WTC11 (cell line): ENCODE results near the gene ZNF627.
"Not testable (repeated sequence)": the region's sequence is repeated elsewhere in the genome, so short reads cannot be mapped to it uniquely, and the experiment has no call there.

Experiments
- FOXP1 ChIP-seq: sonication (generic); formaldehyde crosslinking; IDR thresholded peaks from 2 replicates; pipeline ENCODE4 v1.8.0; 2022; ENCODE audit warnings: missing genetic modification reagents, mild to moderate bottlenecking, moderate library complexity, borderline replicate concordance
- TF ChIP-seq, protein P1 (sequence below): fragments of 200-600 bp; IDR thresholded peaks from 2 replicates; pipeline ENCODE4 v1.8.0; 2022; ENCODE audit warnings: antibody characterized with exemption

DNA sequence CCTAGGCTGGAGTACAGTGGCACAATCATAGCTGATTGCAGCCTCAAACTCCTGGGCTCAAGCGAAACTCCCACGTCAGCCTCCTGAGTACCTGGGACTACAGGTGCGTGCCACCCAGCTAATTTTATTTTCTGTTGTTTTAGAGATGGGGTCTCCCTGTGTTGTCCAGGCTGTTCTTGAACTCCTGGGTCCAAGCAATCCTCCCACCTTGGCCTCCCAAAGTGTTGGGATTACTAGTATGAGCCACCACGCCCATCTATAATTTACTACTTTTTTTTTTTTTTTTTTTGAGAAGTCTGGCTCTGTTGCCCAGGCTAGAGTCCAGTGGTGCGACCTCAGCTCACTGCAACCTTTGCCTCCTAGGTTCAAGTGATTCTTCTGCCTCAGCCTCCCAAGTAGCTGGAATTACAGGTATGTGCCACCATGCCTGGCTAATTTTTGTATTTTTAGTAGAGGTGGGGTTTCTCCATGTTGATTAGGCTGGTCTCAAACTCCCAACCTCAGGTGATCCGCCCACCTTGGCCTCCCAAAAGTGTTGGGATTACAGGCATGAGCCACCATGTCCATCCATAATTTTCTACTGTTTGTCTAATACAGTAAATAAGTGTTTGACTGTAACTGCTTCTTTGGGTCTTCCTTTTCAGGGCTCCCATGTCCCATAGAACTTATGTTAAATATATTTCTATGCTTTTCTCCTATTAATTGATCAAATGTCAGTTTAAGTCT, 33.0 kb upstream of the ZNF627 start:
- TF ChIP-seq, protein P1, sequence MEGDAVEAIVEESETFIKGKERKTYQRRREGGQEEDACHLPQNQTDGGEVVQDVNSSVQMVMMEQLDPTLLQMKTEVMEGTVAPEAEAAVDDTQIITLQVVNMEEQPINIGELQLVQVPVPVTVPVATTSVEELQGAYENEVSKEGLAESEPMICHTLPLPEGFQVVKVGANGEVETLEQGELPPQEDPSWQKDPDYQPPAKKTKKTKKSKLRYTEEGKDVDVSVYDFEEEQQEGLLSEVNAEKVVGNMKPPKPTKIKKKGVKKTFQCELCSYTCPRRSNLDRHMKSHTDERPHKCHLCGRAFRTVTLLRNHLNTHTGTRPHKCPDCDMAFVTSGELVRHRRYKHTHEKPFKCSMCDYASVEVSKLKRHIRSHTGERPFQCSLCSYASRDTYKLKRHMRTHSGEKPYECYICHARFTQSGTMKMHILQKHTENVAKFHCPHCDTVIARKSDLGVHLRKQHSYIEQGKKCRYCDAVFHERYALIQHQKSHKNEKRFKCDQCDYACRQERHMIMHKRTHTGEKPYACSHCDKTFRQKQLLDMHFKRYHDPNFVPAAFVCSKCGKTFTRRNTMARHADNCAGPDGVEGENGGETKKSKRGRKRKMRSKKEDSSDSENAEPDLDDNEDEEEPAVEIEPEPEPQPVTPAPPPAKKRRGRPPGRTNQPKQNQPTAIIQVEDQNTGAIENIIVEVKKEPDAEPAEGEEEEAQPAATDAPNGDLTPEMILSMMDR = not testable (repeated sequence)
- TF ChIP-seq FOXP1 (CRISPR knock-in tag) = not testable (repeated sequence)
